GM18873 (cell line): ENCODE measurements around the gene CSRNP3.

Experiments used
- ATAC-seq: cut with Tn5 transposase; IDR thresholded peaks from one replicate; pipeline ENCODE4 v1.9.1; 2021; ENCODE audit warnings: mild to moderate bottlenecking, moderate library complexity, moderate number of reproducible peaks; ENCODE audit not compliant: unreplicated experiment, low FRiP score

CSRNP3 gene

GRCh38 chr2:165470361-165470760 lies 863 bp downstream of the CSRNP3 start:
- no peak for ATAC-seq

- ATAC-seq: no peak
These were observed 2.0 kb downstream of the CSRNP3 start for GRCh38 chr2:165471349-165471950.

GRCh38 chr2:165472922-165473321 lies 3.4 kb downstream of the CSRNP3 start:
- no peak for ATAC-seq

GRCh38 chr2:165474619-165475276 lies 5.2 kb downstream of the CSRNP3 start:
- no peak for ATAC-seq

- ATAC-seq: no peak
These were observed 5.9 kb downstream of the CSRNP3 start for GRCh38 chr2:165475277-165476004.

GRCh38 chr2:165479856-165480255 lies 10.4 kb downstream of the CSRNP3 start:
- ATAC-seq: no peak

- no peak for ATAC-seq
These were observed 25.1 kb downstream of the CSRNP3 start for GRCh38 chr2:165494573-165494972.

GRCh38 chr2:165497659-165498317 lies 28.3 kb downstream of the CSRNP3 start:
- ATAC-seq: no peak

GRCh38 chr2:165499131-165499530 lies 29.6 kb downstream of the CSRNP3 start:
- no peak for ATAC-seq

- no peak for ATAC-seq
These were observed 30.5 kb downstream of the CSRNP3 start for GRCh38 chr2:165500001-165500400.

- no peak for ATAC-seq
These were observed 31.3 kb downstream of the CSRNP3 start for GRCh38 chr2:165500816-165501215.

- ATAC-seq: no peak
These were observed 36.0 kb downstream of the CSRNP3 start for GRCh38 chr2:165505514-165505913.

- ATAC-seq: no peak
These were observed 39.4 kb downstream of the CSRNP3 start for GRCh38 chr2:165508927-165509326.

GRCh38 chr2:165513479-165513878 lies 44.0 kb downstream of the CSRNP3 start:
- no peak for ATAC-seq

- no peak for ATAC-seq
These were observed 49.1 kb downstream of the CSRNP3 start for GRCh38 chr2:165518611-165519010.

- no peak for ATAC-seq
These were observed 53.2 kb downstream of the CSRNP3 start for GRCh38 chr2:165522719-165523118.

GRCh38 chr2:165524720-165525119 lies 55.2 kb downstream of the CSRNP3 start:
- no peak for ATAC-seq

- ATAC-seq: no peak
These were observed 59.2 kb downstream of the CSRNP3 start for GRCh38 chr2:165528691-165529090.

- ATAC-seq: no peak
These were observed 59.6 kb downstream of the CSRNP3 start for GRCh38 chr2:165529130-165529529.

- no peak for ATAC-seq
These were observed 63.8 kb downstream of the CSRNP3 start for GRCh38 chr2:165533331-165533730.

GRCh38 chr2:165535471-165535870 lies 66.0 kb downstream of the CSRNP3 start:
- ATAC-seq: no peak
